SK-N-SH (cell line): Measurements from ENCODE around the gene ZNF511. TPM values are rescaled to one million over a fixed set of nuclear protein-coding genes. Genes with fewer than 3 reads are reported as not detected.

ENCODE experiments used
- CTCF ChIA-PET: fragments of 300-600, 350-600 bp; formaldehyde crosslinking; extraction: SDS; loops from one replicate; lab custom pipeline; 2021; lab: Yijun Ruan, JAX
- POLR2A ChIA-PET: fragments of 350-600 bp; sonication (Branson Sonifier 250); formaldehyde crosslinking; extraction: SDS; loops from one replicate; lab custom pipeline; 2020; ENCODE audit warnings: antibody characterized with exemption, inconsistent platforms; lab: Yijun Ruan, JAX
- DNase-seq: peaks from one replicate; pipeline ENCODE4 v3.0.0; 2012
- H2AFZ ChIP-seq: fragments of 200-600 bp; sonication (generic); 2 replicates; pipeline ENCODE4 v1.8.1; 2016; ENCODE audit warnings: antibody characterized with exemption, mild to moderate bottlenecking, low read depth
- H3F3A ChIP-seq: fragments of 200-600 bp; sonication (generic); replicated peaks from 2 replicates; pipeline ENCODE3; 2016; ENCODE audit warnings: antibody characterized with exemption, mild to moderate bottlenecking; ENCODE audit not compliant: insufficient read depth
- H3K27ac ChIP-seq, 2 experiments: fragments of 200-500 bp in 1 of 2; fragments of 200-600 bp in 1 of 2; sonication (Bioruptor generic) in 1 of 2; sonication (generic), shearing (Covaris generic) in 1 of 2; 2 replicates each; pipeline versions ENCODE4 v1.5.1 to v1.6.1; 2014 to 2016; ENCODE audit warnings: low read depth in 2 of 2, inconsistent platforms in 1 of 2, low read length in 1 of 2, mild to moderate bottlenecking in 1 of 2, mixed read lengths in 1 of 2
- H3K27me3 ChIP-seq: fragments of 200-600 bp; sonication (generic), shearing (Covaris generic); 2 replicates; pipeline ENCODE4 v1.6.1; 2016; ENCODE audit warnings: mixed run types; ENCODE audit not compliant: insufficient read depth
- H3K36me3 ChIP-seq, 2 experiments: fragments of 200-500 bp in 1 of 2; fragments of 200-600 bp in 1 of 2; sonication (Bioruptor generic) in 1 of 2; sonication (generic) in 1 of 2; replicated peaks in 1 of 2; 2 replicates each; pipeline versions ENCODE3 to v1.5.1; 2014 to 2016; ENCODE audit warnings: low read length in 1 of 2, mild to moderate bottlenecking in 1 of 2; ENCODE audit not compliant: insufficient read depth in 2 of 2, control insufficient read depth in 1 of 2
- H3K4me1 ChIP-seq, 2 experiments: fragments of 200-500 bp in 1 of 2; fragments of 200-600 bp in 1 of 2; sonication (Bioruptor generic) in 1 of 2; sonication (generic), shearing (Covaris generic) in 1 of 2; 2 replicates each; pipeline versions ENCODE4 v1.5.1 to v1.6.1; 2014 to 2016; ENCODE audit warnings: low read depth in 1 of 2, low read length in 1 of 2, mixed run types in 1 of 2; ENCODE audit not compliant: insufficient read depth in 2 of 2, control insufficient read depth in 1 of 2
- H3K4me2 ChIP-seq: fragments of 200-600 bp; sonication (generic), shearing (Covaris generic); 2 replicates; pipeline ENCODE4 v1.6.1; 2017; ENCODE audit warnings: mixed run types
- H3K4me3 ChIP-seq, 2 experiments: fragments of 200-500 bp in 1 of 2; fragments of 200-600 bp in 1 of 2; sonication (Bioruptor generic) in 1 of 2; sonication (generic), shearing (Covaris generic) in 1 of 2; 2 replicates each; pipeline versions ENCODE4 v1.5.1 to v1.8.1; 2014 to 2016; ENCODE audit warnings: low read depth in 2 of 2, inconsistent platforms in 1 of 2, low read length in 1 of 2, mild to moderate bottlenecking in 1 of 2, mixed read lengths in 1 of 2, moderate library complexity in 1 of 2
- H3K79me2 ChIP-seq: fragments of 200-600 bp; sonication (generic); 2 replicates; pipeline ENCODE4 v1.8.1; 2017; ENCODE audit warnings: mild to moderate bottlenecking; ENCODE audit not compliant: insufficient read depth
- H3K9ac ChIP-seq: fragments of 200-600 bp; sonication (generic); 2 replicates; pipeline ENCODE4 v1.6.1; 2017; ENCODE audit warnings: mixed run types
- H3K9me2 ChIP-seq: fragments of 200-600 bp; sonication (generic); 2 replicates; pipeline ENCODE4 v1.6.1; 2017; ENCODE audit warnings: mixed run types
- H3K9me3 ChIP-seq: fragments of 200-600 bp; sonication (generic); 2 replicates; pipeline ENCODE4 v1.6.1; 2017; ENCODE audit warnings: mixed run types, mild to moderate bottlenecking, moderate library complexity
- H4K20me1 ChIP-seq: fragments of 200-600 bp; sonication (generic); 2 replicates; pipeline ENCODE4 v1.6.1; 2017; ENCODE audit warnings: mild to moderate bottlenecking, mixed run types; ENCODE audit not compliant: insufficient read depth
- CHD2 ChIP-seq: fragments of 150-350 bp; IDR thresholded peaks from 2 replicates; pipeline ENCODE4 v1.6.1; 2018; ENCODE audit warnings: low read length; ENCODE audit not compliant: partially characterized antibody
- ELF1 ChIP-seq: IDR thresholded peaks from 2 replicates; pipeline ENCODE4 v1.4.0; 2012
- EP300 ChIP-seq, 2 experiments: IDR thresholded peaks; 2 replicates each; pipeline versions ENCODE4 v1.4.0 to v1.6.1; 2012; ENCODE audit warnings: borderline replicate concordance in 1 of 2, low read depth in 1 of 2, low read length in 1 of 2
- IRF3 ChIP-seq: fragments of 150-350 bp; IDR thresholded peaks from 2 replicates; pipeline ENCODE4 v1.6.1; 2016; ENCODE audit warnings: mild to moderate bottlenecking, low read depth, low read length
- JUND ChIP-seq: IDR thresholded peaks from 2 replicates; pipeline ENCODE4 v1.4.0; 2012
- MEF2A ChIP-seq: IDR thresholded peaks from 2 replicates; pipeline ENCODE4 v1.4.0; 2012; ENCODE audit warnings: low read depth, borderline replicate concordance
- MXI1 ChIP-seq: IDR thresholded peaks from 2 replicates; pipeline ENCODE4 v1.6.1; 2012; ENCODE audit warnings: mild to moderate bottlenecking, low read depth, low read length, improper control_type of control experiment
- NRF1 ChIP-seq: IDR thresholded peaks from 2 replicates; pipeline ENCODE4 v1.6.1; 2012; ENCODE audit warnings: low read depth, mild to moderate bottlenecking, low read length
- PBX3 ChIP-seq: IDR thresholded peaks from 2 replicates; pipeline ENCODE4; 2012
- POLR2AphosphoS5 ChIP-seq: IDR thresholded peaks from 2 replicates; pipeline ENCODE4 v1.6.1; 2012; ENCODE audit warnings: low read depth, low read length
- REST ChIP-seq: IDR thresholded peaks from 2 replicates; pipeline ENCODE4 v1.6.1; 2012; ENCODE audit warnings: mild to moderate bottlenecking, low read depth, low read length, moderate library complexity
- RFX5 ChIP-seq: IDR thresholded peaks from 2 replicates; pipeline ENCODE4 v1.6.1; 2012; ENCODE audit warnings: mild to moderate bottlenecking, improper control_type of control experiment, low read length
- RXRA ChIP-seq: IDR thresholded peaks from 2 replicates; pipeline ENCODE4 v1.4.0; 2012; ENCODE audit warnings: low read depth, mild to moderate bottlenecking, borderline replicate concordance
- SIN3A ChIP-seq: IDR thresholded peaks from 2 replicates; pipeline ENCODE4 v1.6.1; 2012; ENCODE audit warnings: low read depth, mild to moderate bottlenecking, low read length, moderate library complexity, borderline replicate concordance
- SMC3 ChIP-seq: IDR thresholded peaks from 2 replicates; pipeline ENCODE4 v1.6.1; 2012; ENCODE audit warnings: low read depth, low read length, improper control_type of control experiment
- TAF1 ChIP-seq: IDR thresholded peaks from 2 replicates; pipeline ENCODE4 v1.6.1; 2012; ENCODE audit warnings: low read depth, mild to moderate bottlenecking, low read length, moderate library complexity, borderline replicate concordance
- USF2 ChIP-seq: fragments of 150-350 bp; IDR thresholded peaks from 2 replicates; pipeline ENCODE4 v1.6.1; 2017; ENCODE audit warnings: antibody characterized with exemption, low read length, low read depth, borderline replicate concordance
- ZBTB33 ChIP-seq: IDR thresholded peaks from 2 replicates; pipeline ENCODE4 v1.4.0; 2012; ENCODE audit warnings: low read depth, borderline replicate concordance
- WGBS: methylation state at CpG from one replicate; pipeline ENCODE4 v1.1.6; 2017; ENCODE audit warnings: low lambda C conversion rate; 5-methylcytosine and 5-hydroxymethylcytosine counted together
- polyA plus RNA-seq, 3 experiments: library from polyadenylated mRNA; depleted of rRNA; stranded (reverse); fragments of >200 nt; gene quantifications; 2 replicates each; pipeline ENCODE4 v1.2.3, GENCODE V29; 2012

ZNF511 gene
- polyA plus RNA-seq, 1 of the 3 experiments (the other 2 are of a cell fraction) = 62.3 TPM

GRCh38 chr10:133280391-133281059 lies 28.2 kb upstream of the ZNF511 start:
- no peak overlapping the region for H3K9ac ChIP-seq
- CTCF ChIA-PET = interaction anchor here (0.9 to 1.6 kb wide), 3 partner anchors 12 to 28 kb away, joined by 3 to 4 read pairs (median 3); no protein-coding TSS in a partner anchor
- 90% methylated on average over 4 of the region's 10 CpGs for WGBS
- H2AFZ ChIP-seq = no peak overlapping the region
- no peaks in the 10 kb centered on the region for H4K20me1 ChIP-seq
- no peaks in the 10 kb centered on the region for H3K9me3 ChIP-seq
- H3K27me3 ChIP-seq = no peaks in the 10 kb centered on the region
- no peak overlapping the region for H3K27ac ChIP-seq
- peaks cover 5 to 59% of the 10 kb centered on the region in 2 experiments for H3K36me3 ChIP-seq
- H3K9me2 ChIP-seq = no peaks in the 10 kb centered on the region
- H3K4me2 ChIP-seq = no peak overlapping the region
- no peak overlapping the region for H3K4me3 ChIP-seq
- TF ChIP-seq MEF2A = no peak
- TF ChIP-seq, all 33 proteins: peak for 0
- Histone ChIP-seq H3F3A (no peaks in the 10 kb centered on the region), H3K79me2 (no peaks in the 10 kb centered on the region), H3K4me1 (no peaks in the 10 kb centered on the region; a peak in 1 of 4 replicates)
- POLR2A ChIA-PET = interaction anchor here (1.2 kb wide), 1 partner anchor 16 kb away, joined by 4 read pairs; no protein-coding TSS in a partner anchor
- no peak for DNase-seq

- no peak for DNase-seq
- POLR2A ChIA-PET = no interaction called here
- no peaks in the 10 kb centered on the region for H4K20me1 ChIP-seq
- 96% methylated on average over 11 of the region's 15 CpGs for whole genome bisulfite sequencing
- H3K4me2 ChIP-seq = no peak overlapping the region
- H3K27ac ChIP-seq = no peak overlapping the region
- no peaks in the 10 kb centered on the region for H3K9me2 ChIP-seq
- H3K36me3 ChIP-seq = peaks cover 7 to 65% of the 10 kb centered on the region in 2 experiments
- H3K4me3 ChIP-seq = no peak overlapping the region
- CTCF ChIA-PET = interaction anchor here (0.8 to 1.6 kb wide), 3 partner anchors 12 to 49 kb away, joined by 3 read pairs; no protein-coding TSS in a partner anchor
- H2AFZ ChIP-seq = no peak overlapping the region
- no peak overlapping the region for H3K9ac ChIP-seq
- no peaks in the 10 kb centered on the region for H3K27me3 ChIP-seq
- no peaks in the 10 kb centered on the region for H3K79me2 ChIP-seq
- H3K4me1 ChIP-seq = no peaks in the 10 kb centered on the region; a peak in 1 of 4 replicates
- H3F3A ChIP-seq = no peaks in the 10 kb centered on the region
- H3K9me3 ChIP-seq = no peaks in the 10 kb centered on the region
- TF ChIP-seq TAF1 = no peak
- TF ChIP-seq JUND = no peak
- TF ChIP-seq RFX5 = no peak
- TF ChIP-seq CHD2 = no peak
- TF ChIP-seq ZBTB33 = no peak
- TF ChIP-seq IRF3 = no peak
- no peak for TF ChIP-seq POLR2AphosphoS5
- TF ChIP-seq MEF2A = no peak
- no peak for TF ChIP-seq NRF1
- no peak for TF ChIP-seq PBX3
- no peak for TF ChIP-seq ELF1
- no peak for TF ChIP-seq REST
- no peak for TF ChIP-seq USF2
- no peak for TF ChIP-seq RXRA
- TF ChIP-seq EP300 (IDR thresholded peaks at IDR 0.05; ENCODE audit: borderline replicate concordance in 1 of 2, low read depth in 1 of 2, low read length in 1 of 2) = no peak
- no peak for TF ChIP-seq SMC3
- no peak for TF ChIP-seq MXI1
- no peak for TF ChIP-seq SIN3A
Measured at GRCh38 chr10:133281084-133281483, 27.6 kb upstream of the ZNF511 start.
